ENCODE data around the gene KNCN.

KNCN gene

DNA sequence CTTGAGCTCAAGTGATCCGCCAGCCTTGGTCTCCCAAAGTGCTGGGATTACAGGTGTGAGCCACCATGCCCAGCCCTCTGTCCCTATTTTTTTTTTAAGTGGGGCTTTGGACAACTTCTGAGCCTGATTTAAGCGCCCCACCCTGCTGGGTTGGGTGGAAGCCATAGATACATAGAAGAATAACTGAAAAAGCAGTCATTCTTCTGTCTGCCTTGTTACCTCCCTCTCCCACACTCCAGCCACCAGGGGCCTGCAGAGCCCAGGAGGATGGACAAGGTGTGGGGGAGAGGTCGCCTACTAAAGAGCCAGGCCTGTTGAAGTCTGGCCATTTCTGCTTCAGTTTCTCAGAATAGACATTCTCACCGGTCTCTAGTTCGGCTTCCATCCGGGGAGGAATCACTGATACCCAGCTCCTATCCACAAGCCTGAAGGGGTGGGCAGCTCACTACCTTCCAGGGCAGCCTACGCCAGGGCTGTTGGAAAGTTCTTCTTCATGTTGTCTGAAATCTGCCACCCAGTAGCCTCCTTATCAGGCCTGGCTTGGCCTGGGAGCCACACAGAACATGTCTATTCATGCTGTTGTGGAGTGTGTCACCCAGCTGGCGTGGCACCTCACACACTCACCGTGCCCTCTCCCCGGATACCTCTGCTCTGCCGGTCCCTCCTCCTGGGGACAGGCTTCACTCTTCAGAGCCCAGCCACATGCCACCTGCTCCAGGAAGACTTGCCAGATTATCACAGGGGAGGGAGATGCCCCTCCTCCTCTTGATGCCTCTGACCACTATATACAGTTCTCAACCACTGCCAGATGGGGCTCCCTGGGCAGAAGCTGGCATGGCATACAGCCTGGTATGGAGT is 27.7 kb downstream of the KNCN start:
- no peak for DNase-seq (ENCODE audit: low read depth)

DNA sequence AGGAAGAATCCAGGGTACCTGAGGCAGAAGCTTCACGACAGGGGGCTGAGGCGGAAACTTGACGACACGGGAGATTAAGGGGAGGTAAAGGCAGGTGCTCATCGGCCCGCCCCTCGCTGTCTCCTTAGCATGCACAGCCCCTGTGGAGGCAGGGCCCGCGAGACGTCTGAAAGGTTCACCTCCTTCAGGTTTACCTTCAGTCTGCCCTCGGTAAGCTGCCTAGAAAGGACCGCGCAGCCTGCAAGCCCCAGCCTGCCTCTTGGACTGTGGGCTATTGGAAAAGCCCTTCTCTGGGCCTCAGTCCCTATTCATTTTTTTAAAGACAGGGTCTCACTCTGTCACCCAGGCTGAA is 28.5 kb downstream of the KNCN start:
- DNase-seq (ENCODE audit: low read depth) = no peak

DNA sequence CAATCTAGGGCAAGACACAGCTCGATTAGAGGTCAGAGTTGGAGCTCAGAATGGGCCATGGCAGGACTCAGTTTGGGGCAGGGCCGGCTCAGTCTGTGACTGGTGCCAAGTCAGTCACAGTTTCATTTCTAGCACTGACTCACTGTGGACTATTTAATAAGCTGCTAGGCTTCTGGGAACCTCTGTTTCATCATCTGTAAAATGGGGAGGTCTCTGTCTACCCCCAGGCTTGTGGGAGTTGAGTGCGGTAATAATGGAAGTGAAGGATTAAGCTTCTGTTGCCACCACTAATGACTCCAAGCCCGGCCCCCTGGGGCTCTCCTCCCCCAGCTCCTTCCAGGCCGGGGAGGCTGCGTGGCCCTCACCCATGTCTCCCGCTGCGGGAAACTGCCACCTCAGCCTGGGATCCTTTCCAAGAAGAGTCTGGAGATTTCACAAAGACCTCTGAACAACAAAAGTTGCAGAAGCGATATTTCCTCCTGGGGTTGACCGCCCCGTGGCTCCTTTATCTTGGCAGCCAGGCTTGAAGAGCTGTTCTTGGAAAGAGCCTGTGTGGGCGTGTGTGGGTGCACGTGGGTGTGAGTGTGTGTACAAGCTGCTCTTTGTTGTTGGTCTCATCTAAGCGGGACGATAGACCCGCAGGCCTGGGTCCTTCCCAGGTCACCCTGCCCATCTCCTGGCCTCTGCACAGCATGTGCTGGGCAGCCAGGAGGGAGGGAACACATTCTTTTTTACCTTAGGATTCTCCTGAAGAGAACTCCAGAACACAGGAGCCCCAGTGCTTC is 29.1 kb downstream of the KNCN start:
- no peak for DNase-seq (ENCODE audit: low read depth)

DNA sequence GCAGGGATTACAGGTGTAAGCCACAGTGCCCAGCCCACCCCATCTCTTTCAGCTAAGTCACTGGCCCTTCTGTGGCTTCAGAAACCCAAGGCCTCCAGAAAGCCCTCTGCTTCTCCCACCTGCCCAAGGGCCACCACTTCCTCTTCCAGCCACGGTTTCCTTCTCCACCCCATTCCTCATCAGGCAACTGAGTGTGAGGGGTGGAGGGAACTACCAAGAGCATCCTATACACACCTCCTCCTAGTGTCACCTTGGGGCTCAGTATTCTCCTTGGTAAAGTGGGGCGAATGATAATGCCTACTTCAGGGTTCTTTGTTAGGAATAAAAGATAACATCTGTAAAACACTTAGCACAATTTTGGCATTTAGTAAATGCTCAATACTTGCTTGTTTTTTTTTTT is 30.0 kb downstream of the KNCN start:
- DNase-seq (ENCODE audit: low read depth) = no peak

DNA sequence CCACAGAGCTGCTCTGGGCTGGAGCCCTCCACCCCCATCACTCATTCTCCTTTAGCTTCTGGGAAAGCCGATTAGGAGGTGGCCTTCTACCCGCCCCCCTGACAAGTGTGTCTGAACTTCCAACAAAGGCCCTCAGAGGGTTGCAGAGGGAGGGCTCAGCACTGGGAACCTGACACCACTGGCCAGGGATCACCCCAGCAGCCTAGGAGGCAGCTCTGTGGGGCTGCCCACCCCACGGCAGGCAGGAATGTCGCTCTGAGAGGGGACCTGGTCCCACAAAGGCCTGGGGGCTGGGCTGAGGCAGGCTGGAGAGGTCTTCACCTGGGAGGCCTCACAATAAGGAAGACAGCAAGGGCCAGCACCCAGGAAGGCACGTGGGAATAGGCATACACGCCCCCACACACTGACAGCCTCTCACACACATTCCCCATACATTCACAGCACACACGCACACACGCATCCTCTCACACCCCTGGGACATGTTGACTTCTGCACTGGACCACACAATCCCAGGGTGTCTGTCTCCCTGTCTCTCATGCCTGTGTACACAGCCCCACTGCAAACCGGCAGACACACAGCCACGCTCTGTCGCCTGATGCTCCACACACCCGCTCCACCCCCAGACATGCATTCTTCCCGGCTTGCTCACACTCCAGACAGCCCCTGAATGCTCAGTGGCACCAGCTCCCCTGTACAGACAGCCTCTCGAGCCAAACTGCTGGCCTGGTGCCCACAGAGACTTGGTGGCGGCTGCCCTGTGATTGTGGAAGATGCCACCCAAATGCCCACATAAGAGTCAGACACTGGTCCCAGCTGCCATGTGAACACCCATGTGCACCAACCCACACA is 31.2 kb downstream of the KNCN start:
- DNase-seq (ENCODE audit: low read depth) = no peak

DNA sequence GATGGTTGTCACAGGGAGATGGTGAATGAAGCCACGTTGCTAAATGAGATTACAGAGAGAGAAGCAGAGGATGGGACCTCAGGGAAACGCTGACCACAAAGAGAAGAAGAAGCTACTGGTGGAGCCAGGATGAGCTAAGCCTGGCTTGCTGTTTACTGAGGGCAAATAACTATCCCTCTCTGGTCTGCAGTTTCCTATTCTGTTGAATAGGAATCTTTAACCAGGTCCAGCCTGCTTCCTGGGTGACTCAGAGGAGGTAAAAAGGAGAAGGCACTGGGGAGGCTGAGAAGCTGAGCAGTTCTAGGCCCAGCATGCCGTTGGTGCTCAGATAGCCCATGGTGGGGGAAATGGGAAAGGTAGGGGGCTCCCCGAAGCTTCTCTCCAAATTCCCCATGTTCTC is 32.2 kb downstream of the KNCN start:
- DNase-seq (ENCODE audit: low read depth) = no peak

DNA sequence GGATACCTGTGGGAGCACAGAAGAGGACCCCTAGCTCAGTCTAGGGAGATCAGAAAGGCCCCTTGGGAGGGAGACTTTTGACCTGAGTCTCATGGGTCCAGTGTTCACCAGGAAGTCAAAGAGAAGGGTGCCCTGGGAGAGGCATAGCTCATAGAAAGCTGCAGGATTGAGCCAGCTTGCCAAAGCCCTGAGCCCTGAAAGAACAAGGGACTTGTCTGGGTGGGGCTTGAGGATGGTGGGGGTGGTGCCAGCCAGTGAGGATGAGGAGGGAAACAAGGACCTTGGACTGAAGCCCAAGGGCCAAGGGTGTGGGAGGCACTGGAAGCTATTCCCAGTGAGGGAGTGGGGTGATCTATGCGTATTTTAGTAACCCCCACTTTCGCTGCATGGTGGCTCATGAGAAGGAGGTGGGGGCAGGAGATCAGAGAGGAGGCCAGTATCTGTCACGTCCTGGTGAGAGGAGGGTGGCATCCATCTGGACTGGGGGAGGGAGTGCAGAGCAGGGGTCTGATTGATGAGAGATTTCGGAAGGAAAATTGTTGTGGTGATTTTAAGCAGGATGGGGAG is 33.4 kb downstream of the KNCN start:
- no peak for DNase-seq (ENCODE audit: low read depth)

DNA sequence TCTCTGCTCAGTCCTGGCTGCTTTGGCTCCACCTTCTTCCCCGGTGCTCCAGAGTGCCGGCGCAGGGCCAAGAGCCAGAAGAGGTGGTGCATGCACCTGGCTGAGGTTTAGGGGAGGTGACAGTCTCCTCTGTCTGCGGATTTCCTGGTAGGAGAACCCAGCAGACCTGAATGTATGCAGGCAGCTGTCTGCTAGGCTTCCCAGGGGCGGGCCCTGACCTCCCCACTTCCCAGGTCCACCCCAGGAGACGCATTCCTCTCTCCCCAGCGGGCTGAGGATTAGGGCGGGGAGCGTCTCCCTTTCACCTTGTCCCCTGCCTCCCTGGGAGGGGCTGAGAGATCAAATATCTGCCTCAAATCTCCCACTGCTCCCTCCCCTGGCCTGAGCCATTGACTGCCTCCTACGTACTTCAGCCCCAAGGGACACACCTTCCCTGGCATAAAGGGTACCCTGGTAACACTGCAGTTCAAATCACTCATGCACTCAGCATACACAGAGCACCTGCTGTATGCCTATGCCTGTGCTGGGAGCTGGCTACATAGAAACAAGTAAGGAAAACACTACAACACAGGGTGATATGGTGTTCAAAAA is 34.3 kb downstream of the KNCN start:
- no peak for DNase-seq (ENCODE audit: low read depth)

DNA sequence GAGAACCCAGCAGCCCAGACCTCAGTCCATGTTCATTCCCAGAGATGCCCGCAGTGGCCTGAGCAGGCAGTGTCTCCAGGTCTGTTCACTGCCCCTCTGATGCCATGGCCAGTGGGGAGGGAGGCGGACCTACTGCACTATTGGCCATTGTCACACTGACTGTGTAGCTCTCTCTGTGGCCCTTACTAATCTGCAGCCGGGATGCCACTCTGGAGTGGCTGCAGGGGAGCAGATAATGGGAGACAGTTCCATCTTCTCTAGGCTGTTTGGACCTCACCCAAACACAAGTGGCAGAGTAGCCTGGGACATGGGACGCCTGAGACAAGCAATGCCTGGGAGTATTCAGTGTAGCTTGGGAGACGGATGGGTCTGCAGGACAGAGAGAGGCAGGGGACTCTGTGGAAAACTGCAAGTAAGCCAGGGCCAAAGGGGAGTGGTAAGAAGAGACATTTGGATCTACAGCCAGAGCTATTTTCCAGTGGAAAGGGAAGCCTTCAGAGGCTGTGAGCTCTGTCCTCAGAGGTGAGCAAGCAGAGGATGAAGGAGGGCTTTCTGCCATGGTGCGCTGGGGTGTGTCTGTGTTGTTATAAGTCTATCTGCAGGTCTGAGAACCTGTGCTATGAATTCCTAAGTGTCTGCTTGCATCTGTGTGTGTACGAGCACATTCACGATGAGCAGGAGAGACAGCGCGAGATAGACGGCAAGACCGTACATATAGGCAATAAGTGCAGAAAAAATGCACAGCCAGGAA is 35.1 kb downstream of the KNCN start:
- DNase-seq (ENCODE audit: low read depth) = no peak

DNA sequence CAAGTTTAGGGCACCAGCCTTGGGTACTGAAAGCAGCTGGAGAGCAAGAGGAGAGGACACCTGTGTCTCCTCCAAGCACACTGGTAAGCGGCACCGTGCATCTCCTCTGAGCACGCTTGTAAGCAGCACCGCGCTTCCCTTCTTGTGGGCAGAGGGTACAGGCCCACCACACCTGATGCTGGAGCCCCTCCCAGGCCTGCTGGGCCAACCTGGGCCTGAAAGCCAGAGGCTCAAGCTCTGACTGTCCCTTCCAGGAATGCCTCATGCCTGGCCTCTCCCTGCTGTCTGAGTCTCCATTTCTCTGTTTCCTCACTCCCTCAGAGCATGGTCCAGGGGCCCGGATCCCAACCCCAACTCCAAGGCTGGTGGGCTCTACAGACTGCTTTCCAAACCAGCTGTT is 35.9 kb downstream of the KNCN start:
- no peak for DNase-seq (ENCODE audit: low read depth)

DNA sequence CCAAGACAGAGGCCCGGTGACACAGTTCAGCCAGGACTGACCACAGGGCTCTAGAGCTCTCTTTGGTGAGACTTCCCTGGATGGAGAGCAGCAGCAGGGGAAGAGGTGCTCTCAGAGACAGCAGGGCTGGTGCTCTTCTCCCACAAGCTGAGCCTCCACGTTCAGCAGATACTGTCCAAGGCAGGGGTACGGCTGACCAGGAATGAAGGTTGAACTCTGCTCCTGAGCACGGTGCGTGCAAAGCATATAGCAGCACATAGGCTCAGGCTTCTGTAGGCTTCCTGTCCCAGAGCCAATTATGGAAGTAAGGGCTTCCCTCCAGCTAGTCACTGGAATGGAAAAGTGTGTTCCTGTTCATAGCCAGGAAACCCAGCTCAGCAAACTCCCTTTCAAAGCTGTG is 37.9 kb downstream of the KNCN start:
- no peak for DNase-seq (ENCODE audit: low read depth)

DNA sequence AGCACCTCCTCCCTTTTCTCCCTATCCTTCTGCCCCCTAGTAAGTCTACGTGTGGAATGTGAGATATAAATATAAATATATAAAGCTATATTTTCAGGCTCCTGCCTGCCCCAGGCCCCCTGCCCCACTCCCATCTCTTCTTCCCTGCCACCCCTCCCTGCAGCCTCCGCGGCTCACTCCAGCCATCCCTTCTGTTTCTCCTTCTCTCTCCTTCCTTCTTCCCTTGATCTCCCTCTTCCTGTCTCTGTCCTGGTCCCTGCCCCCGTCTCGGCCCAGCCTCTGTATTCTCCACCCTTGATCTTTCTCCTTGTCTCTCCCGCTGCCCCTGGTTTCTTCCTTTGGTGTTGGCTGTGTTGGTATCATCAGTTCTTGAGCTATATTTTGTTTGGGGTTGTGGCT is 38.7 kb downstream of the KNCN start:
- no peak for DNase-seq (ENCODE audit: low read depth)

DNA sequence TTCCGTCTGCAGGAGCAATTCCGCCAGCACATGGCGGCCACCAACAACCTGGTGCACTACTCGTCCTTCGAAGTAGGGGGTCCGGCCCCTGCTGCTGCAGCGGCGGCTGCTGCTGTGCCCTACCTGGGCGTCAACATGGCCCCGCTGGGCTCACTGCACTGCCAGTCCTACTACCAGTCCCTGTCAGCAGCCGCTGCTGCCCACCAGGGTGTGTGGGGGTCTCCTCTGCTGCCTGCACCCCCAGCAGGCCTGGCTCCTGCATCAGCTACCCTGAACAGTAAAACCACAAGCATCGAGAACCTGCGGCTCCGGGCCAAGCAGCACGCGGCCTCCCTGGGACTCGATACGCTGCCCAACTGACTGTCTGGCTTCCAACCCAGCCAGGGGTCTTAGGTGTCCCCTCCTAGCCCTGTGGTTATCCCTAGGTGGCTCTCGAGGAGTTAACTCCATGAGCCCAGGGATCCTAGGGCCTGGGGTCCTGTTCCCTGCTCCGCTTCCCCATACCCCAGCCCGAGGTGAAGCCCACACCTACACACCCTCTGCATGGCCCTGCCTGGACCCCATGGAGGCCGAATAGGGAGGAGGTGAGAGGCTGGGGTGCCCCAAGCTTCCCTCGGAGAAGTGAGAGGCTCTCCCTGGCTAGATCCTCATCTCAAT is 39.2 kb downstream of the KNCN start:
- no peak for DNase-seq (ENCODE audit: low read depth)

DNA sequence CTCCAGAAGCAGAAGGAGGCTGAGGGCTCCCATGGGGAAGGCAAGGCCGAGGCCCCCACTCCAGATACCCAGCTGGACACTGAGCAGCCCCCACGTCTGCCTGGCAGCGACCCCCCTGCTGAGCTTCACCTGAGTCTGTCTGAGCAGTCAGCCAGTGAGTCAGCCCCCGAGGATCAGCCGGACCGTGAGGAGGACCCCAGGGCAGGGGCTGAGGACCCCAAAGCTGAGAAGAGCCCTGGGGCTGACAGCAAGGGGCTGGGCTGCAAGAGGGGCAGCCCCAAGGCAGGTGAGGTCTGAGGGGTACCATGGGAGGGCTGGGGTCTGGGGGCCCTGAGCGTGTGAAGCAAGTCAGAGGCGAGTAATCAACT is 40.5 kb downstream of the KNCN start:
- no peak for DNase-seq (ENCODE audit: low read depth)

DNA sequence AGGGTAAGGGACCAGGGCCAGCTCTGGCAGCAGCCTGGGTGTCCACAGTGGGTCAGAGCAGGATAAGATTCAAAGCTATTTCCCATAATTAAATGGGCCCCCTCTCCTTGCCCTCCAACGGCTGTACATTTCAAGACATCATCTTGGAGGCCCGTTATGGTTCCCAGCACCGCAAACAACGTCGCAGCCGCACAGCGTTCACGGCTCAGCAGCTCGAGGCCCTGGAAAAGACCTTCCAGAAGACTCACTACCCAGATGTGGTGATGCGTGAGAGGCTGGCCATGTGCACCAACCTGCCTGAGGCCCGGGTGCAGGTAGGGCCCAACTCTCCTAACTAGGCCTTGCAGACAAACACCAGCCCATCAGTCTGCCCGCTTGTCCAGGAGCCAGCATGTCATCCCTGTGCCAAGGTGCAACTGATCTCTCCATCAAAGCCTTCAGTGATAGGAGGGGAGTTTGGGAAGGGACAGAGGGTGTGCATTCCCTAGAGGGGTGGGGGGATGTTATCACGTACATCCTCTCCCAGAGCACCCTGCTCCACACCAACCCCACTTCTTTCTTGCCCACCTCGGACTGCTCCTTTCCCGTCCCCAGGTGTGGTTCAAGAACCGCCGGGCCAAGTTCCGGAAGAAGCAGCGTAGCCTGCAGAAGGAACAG is 41.0 kb downstream of the KNCN start:
- no peak for DNase-seq (ENCODE audit: low read depth)

DNA sequence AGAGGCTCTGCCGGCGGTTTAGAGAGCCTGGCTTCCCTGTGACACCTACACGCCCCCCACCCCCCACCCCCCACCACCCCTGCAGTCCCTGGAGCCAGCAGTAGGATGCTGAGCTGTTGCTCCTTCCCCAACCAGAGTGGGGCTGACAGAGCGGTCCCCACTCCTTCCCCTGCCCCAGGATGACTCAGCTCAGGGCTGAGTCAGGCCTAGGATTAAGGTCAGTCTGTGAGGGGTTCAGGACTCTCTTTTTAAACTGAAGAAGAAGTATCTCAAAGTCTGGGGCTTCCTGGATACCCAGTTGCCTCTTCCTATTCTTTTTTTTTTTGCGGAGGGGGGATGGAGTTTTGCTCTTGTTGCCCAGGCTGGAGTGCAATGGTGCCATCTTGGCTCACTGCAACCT is 42.7 kb downstream of the KNCN start:
- DNase-seq (ENCODE audit: low read depth) = no peak

DNA sequence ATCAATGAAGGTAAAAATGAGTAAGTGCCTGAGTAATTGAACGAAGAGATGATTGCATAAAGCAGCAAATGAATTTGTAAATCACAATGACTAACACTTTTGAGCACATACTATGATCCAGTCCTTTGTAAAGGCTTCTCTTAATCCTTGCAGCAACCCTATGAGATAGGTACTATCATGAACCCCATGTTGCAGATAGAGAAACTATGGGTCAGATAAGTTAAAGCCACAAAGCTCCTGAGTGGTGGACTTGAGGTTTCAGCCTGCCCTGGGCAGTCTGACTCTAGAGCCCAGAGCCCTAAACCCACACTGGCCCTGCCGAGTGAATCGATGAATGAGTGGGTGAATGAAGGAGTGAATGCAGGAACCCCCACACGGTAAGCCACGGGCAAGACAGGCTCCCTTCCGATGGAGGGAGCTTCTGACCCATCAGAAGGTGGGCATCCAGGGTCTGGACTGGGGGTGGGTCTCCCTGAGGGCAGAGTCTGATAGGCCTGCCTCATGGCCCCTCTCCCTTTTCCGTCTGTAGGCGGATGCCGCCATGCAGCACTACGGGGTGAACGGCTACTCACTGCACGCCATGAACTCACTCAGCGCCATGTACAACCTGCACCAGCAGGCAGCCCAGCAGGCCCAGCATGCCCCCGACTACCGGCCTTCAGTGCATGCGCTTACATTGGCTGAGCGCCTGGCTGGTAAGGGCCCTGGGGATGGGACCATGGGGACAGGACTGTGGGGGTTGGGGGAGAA is 44.8 kb downstream of the KNCN start:
- DNase-seq (ENCODE audit: low read depth) = no peak

DNA sequence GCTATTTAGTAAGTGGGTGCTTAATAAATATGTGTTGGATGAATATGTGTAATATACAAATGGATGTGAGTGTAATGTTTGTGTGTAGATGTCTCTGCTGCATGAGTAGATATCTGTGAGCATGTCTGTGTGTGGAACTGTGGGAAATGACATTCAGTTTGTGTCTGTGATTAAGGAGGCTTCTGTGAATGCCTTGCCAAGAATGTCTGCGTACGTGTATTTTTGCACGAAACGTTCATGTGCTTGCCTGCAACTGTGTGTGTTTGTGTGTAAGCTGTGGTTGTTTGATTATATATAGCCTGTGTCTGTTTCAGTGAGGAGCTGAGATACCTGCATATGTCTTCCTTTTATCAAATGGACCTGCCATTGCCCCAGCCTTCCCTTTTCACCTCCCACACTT is 48.0 kb downstream of the KNCN start:
- no peak for DNase-seq (ENCODE audit: low read depth)

DNA sequence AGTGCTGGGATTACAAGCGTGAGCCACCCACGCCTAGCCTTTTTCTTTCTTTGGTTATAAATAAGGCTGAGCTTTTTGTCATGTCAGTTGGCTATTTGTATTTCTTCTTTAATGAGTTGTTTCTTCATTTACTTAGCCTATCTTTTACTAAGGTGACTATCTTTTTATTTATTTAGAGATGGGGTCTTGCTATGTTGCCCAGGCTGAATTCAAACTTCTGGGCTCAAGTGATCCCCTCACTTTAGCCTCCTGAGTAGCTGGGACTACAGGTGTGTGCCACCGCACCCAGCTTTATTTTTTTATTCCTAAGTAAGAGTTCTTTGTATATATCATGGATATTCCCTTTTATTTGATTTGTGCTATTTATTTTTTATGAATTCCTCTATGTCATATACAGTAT is 49.9 kb downstream of the KNCN start:
- DNase-seq (ENCODE audit: low read depth) = no peak

DNA sequence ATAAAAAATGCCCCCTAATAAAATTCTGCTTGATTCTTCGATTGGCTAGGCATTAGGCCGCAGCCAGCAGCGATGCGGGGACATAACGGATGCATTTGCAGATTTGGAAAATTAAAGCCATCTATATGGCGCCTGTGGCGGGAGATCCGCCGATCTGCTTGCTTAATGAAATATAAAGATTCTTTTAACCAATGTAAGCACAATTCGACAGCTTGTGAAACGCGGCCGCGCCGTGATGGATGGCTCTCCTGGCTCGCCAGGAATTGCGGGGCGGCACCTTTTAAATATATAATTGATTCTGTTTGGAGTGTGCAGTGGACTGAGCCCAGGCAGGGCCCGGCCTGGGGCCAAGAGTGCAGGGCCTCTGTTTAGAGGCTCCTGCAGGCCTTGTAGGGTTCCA is 53.8 kb downstream of the KNCN start:
- DNase-seq (ENCODE audit: low read depth) = no peak

All from activated gamma-delta T cell treated with anti-CD3 and anti-CD28 coated beads, Interleukin-2, amount 50 U/mL, for 16 hours (primary cell).